AG09309 (cell line): ENCODE measurements around the gene IL4R.
A peak's percentile ranks its signal among the peaks of the same experiment; 100 is the strongest.

Experiments used
- DNase-seq: peaks from one replicate; pipeline ENCODE4 v3.0.0-alpha.2; 2010; ENCODE audit warnings: low read depth
- H3K4me3 ChIP-seq: 2 replicates; pipeline ENCODE4 v1.5.1; 2011; ENCODE audit warnings: mild to moderate bottlenecking, low read depth, low read length, moderate library complexity; ENCODE audit not compliant: control insufficient read depth
- CTCF ChIP-seq: IDR thresholded peaks from 2 replicates; pipeline ENCODE4 v1.5.1; 2011; ENCODE audit warnings: mild to moderate bottlenecking, low read depth, low read length, inconsistent platforms; ENCODE audit not compliant: insufficient read depth, control insufficient read depth; ENCODE audit errors: missing control alignments

The IL4R gene

GRCh38 chr16:27305839-27306442 is 7.8 kb upstream of the IL4R start:
- no peak overlapping the region for H3K4me3 ChIP-seq
- no peak for TF ChIP-seq CTCF

GRCh38 chr16:27308792-27309191 is 5.0 kb upstream of the IL4R start:
- DNase-seq: no peak
- no peak overlapping the region for H3K4me3 ChIP-seq
- no peak for TF ChIP-seq CTCF

More at GRCh38 chr16:27305839-27306442, 7.8 kb upstream of the IL4R start:
- no peak for DNase-seq

- no peak for DNase-seq
- no peak for TF ChIP-seq CTCF
- H3K4me3 ChIP-seq: no peak overlapping the region
These were observed 3.0 kb upstream of the IL4R start for GRCh38 chr16:27310576-27311447.

GRCh38 chr16:27311448-27311830 is 2.3 kb upstream of the IL4R start:
- no peak overlapping the region for H3K4me3 ChIP-seq
- no peak for DNase-seq
- TF ChIP-seq CTCF: no peak

GRCh38 chr16:27311897-27312303 is 1.9 kb upstream of the IL4R start:
- no peak for TF ChIP-seq CTCF
- H3K4me3 ChIP-seq: no peak overlapping the region
- DNase-seq: no peak

GRCh38 chr16:27312580-27313421 is 973 bp upstream of the IL4R start:
- no peak for DNase-seq
- no peak for TF ChIP-seq CTCF
- peak overlapping the region; percentile 87 for H3K4me3 ChIP-seq
